ENCODE measurements around the gene GABRA4. TPM values are rescaled to one million over a fixed set of nuclear protein-coding genes. Genes with fewer than 3 reads are reported as not detected.

GABRA4 gene
- total RNA-seq, 1 donor from 2014 or later = 0.49 TPM

DNA sequence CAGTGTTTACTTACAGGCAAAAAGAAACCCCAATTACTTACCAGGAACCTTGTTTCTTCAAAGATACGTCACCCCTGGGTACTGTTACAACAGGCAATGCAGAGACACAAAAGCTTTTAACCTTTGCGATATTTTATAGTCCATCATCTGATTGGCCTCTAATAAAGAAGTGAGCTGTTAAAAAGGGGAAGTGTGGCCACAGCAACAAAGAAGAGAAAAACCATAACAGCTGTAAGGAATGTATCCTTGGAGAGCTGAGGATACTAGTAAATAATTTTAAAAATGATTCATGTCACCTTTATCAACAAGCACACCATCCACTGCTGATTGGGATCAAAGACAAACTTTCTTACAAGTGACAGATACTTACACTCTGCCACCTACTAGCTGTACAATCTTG, 14.1 kb downstream of the GABRA4 start:
- DNase-seq = no peak

- no peak for DNase-seq
Measured at GRCh38 chr4:46977245-46977644, 16.1 kb downstream of the GABRA4 start.

GRCh38 chr4:46975812-46976553, 17.4 kb downstream of the GABRA4 start:
- DNase-seq = no peak

GRCh38 chr4:46974891-46975543, 18.4 kb downstream of the GABRA4 start:
- no peak for DNase-seq

- no peak for DNase-seq
Measured at GRCh38 chr4:46968847-46969246, 24.5 kb downstream of the GABRA4 start.

GRCh38 chr4:46967631-46968030, 25.8 kb downstream of the GABRA4 start:
- no peak for DNase-seq

DNA sequence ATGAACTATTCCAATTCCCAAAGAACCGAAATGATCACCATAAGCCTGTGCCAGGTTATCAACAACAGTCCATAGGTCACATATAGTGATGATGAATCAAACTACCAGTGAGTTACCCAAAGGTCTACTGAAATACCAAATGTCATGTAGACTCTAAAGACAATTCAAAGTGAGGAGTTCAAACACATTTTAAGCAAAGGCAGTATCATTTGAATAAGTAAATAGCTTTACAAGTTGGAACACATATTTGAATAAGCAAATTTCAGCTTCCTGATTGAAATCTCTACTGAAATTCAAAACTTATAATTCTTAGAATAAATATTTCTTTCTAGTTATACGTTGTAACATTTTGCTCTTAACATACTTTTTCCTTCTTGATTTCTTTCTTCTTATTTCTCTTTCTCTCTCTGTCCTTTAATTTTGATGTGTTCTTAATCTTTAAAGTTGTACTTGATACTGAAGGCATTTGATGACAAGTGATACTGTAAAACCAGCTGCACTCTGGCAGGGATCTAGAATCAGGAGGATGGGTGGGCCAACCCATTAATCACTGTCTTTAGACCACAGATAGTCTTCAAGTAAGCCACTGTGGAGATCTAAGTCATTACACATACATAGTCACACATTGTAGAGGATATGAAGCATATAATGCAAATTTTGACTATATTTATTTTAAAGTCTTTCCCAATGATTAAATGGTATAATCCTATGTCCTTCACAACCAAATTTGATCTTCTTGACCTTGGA, 34.5 kb downstream of the GABRA4 start:
- no peak for DNase-seq

- DNase-seq = no peak
Measured at GRCh38 chr4:46956451-46956850, 36.9 kb downstream of the GABRA4 start.

DNA sequence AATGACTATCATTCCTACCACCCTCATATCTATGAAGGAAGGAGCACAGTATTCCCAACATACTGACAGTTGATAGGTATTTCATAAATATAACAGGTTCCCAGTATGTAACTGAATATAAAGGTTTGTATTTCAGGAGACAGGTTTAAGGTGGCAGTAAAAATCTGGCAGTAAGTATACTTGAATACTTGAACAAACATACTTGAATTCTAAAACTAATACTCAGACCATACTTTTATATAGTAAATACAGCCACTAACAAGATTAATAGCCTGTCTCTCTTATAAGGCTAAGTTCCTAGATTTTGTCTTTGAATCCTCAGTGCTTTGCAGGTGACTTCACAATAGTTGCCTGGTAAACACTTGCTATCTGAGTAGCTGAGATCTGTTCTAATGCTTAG, 37.8 kb downstream of the GABRA4 start:
- no peak for DNase-seq

DNA sequence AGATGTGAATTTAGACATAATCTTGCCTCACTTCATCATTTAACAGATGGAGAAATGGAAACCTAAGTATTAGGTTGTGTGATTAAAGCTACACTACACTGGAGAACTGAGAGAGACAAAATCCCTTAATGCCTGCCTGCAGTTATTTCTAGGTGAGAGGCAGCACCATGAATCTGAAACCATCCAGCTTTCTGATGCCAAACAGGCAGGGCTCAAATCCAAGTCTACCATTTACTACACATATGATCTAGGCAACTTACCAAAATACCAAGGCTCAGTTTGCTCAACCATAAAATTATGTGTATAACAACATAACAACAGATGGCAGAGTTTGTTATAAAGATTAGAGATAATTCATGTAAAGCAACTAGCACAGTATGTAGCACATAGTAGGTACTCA, 38.7 kb downstream of the GABRA4 start:
- DNase-seq = no peak

- DNase-seq = no peak
Measured at GRCh38 chr4:46953564-46953963, 39.8 kb downstream of the GABRA4 start.

GRCh38 chr4:46952451-46952850, 40.9 kb downstream of the GABRA4 start:
- no peak for DNase-seq

- no peak for DNase-seq
Measured at GRCh38 chr4:46950826-46951225, 42.6 kb downstream of the GABRA4 start.

- DNase-seq = no peak
Measured at GRCh38 chr4:46949822-46950221, 43.6 kb downstream of the GABRA4 start.

GRCh38 chr4:46947541-46947940, 45.8 kb downstream of the GABRA4 start:
- DNase-seq = no peak

GRCh38 chr4:46946919-46947536, 46.4 kb downstream of the GABRA4 start:
- no peak for DNase-seq

DNA sequence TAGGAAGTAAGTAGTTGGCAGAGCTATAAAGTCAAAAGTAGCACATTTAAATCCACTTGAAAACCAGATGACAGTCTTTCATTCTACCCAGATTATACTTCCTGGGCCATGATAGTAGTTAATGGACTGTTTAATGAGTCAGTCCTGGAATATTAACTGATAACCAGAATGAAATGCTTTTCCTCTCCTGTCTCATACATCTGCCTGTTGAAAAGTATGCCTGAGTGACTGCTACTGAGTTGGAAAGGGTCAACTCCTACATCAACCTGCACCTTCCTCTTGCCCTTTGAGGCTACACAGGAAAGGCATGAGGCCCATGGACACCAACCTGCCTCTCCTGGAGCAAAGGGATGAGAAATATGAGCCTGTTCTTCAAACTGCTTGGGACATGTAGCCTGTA, 48.3 kb downstream of the GABRA4 start:
- no peak for DNase-seq

GRCh38 chr4:46944345-46944744, 49.0 kb downstream of the GABRA4 start:
- DNase-seq = no peak

DNA sequence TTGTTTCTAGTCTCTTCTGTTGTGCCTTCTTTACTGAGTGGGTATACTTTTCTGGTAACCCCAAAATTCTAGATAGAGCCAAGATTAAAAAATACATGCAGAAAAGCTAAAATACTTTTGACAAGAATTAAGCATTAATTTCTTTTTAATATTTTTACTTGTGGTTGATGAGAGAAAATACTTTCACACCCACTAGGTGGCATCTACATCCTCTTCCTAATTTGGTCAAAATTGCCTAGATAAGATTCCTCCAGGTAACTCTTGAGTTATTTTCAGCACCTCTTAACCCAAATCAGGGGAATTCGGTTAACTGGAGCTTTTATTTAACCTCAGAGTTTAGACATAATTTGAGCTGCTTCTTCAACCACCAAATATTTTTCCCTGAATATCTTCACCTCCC, 55.9 kb downstream of the GABRA4 start:
- DNase-seq = no peak

- DNase-seq = no peak
Measured at GRCh38 chr4:46934726-46935125, 58.7 kb downstream of the GABRA4 start.

GRCh38 chr4:46933686-46934085, 59.7 kb downstream of the GABRA4 start:
- DNase-seq = no peak

- DNase-seq = no peak
Measured at GRCh38 chr4:46931981-46932380, 61.4 kb downstream of the GABRA4 start.

- no peak for DNase-seq
Measured at GRCh38 chr4:46930891-46931290, 62.5 kb downstream of the GABRA4 start.

All from skin of body (tissue), 2 donors.